Measurements from ENCODE around the gene COLEC12. TPM values are rescaled to one million over a fixed set of nuclear protein-coding genes. Genes with fewer than 3 reads are reported as not detected.
"Not testable (repeated sequence)": the region's sequence is repeated elsewhere in the genome, so short reads cannot be mapped to it uniquely, and the experiment has no call there.

The COLEC12 gene
- total and polyA plus RNA-seq, 2 experiments from 2014 or later = 23.2 to 28.3 TPM

GRCh38 chr18:292271-292670 lies 208.2 kb downstream of the COLEC12 start:
- Histone ChIP-seq H3K9me3 (ENCODE audit: low read depth) (no peaks in the 10 kb centered on the region), H2AFZ (no peak overlapping the region), H3K27me3 (no peaks in the 10 kb centered on the region), H3K4me3 (no peak overlapping the region), H3K4me2 (no peak overlapping the region), H3K79me2 (no peaks in the 10 kb centered on the region), H3K27ac (no peak overlapping the region), H3K9me2 (replicated peaks; ENCODE audit: insufficient read depth) (no peaks in the 10 kb centered on the region), H3K36me3 (replicated peaks; ENCODE audit: insufficient read depth, low read depth) (no peaks in the 10 kb centered on the region), H3K4me1 (ENCODE audit: insufficient read depth) (no peaks in the 10 kb centered on the region), H4K20me1 (ENCODE audit: insufficient read depth, poor library complexity, severe bottlenecking) (no peaks in the 10 kb centered on the region)
- no peak for TF ChIP-seq CTCF (IDR thresholded peaks at IDR 0.05; ENCODE audit: poor library complexity)
- TF ChIP-seq EZH2 (IDR thresholded peaks at IDR 0.05; ENCODE audit: borderline replicate concordance) = no peak
- no peak for TF ChIP-seq EZH2phosphoT487 (IDR thresholded peaks at IDR 0.05; ENCODE audit: low read depth, severe bottlenecking, unreplicated experiment)
- WGBS (ENCODE audit: low lambda C conversion rate, missing lambda C conversion rate) = 66% methylated on average over 3 of the region's 3 CpGs
- DNase-seq (ENCODE audit: low spot score) = no peak

- H3K36me3 ChIP-seq (replicated peaks; ENCODE audit: insufficient read depth, low read depth); H2AFZ ChIP-seq; H3K4me2 ChIP-seq; H3K4me3 ChIP-seq; H4K20me1 ChIP-seq (ENCODE audit: insufficient read depth, poor library complexity, severe bottlenecking); H3K4me1 ChIP-seq (ENCODE audit: insufficient read depth); DNase-seq (ENCODE audit: low spot score); H3K9me3 ChIP-seq (ENCODE audit: low read depth); H3K27me3 ChIP-seq; H3K9me2 ChIP-seq (replicated peaks; ENCODE audit: insufficient read depth); H3K79me2 ChIP-seq; H3K27ac ChIP-seq: not testable (repeated sequence)
- WGBS (ENCODE audit: low lambda C conversion rate, missing lambda C conversion rate) = 82% methylated on average over 4 of the region's 4 CpGs
These were observed 210.5 kb downstream of the COLEC12 start for GRCh38 chr18:289970-290369.

GRCh38 chr18:289026-289425 lies 211.5 kb downstream of the COLEC12 start:
- Histone ChIP-seq H3K4me2 (no peak overlapping the region), H3K79me2 (no peaks in the 10 kb centered on the region), H3K9me3 (ENCODE audit: low read depth) (no peaks in the 10 kb centered on the region)

More at GRCh38 chr18:289026-289425, 211.5 kb downstream of the COLEC12 start:
- H3K27ac ChIP-seq = no peak overlapping the region
- no peaks in the 10 kb centered on the region for H3K4me1 ChIP-seq (ENCODE audit: insufficient read depth)
- no peak overlapping the region for H3K4me3 ChIP-seq
- H2AFZ ChIP-seq = no peak overlapping the region
- TF ChIP-seq CTCF (IDR thresholded peaks at IDR 0.05; ENCODE audit: poor library complexity) (no peak), EZH2 (IDR thresholded peaks at IDR 0.05; ENCODE audit: borderline replicate concordance) (no peak), EZH2phosphoT487 (IDR thresholded peaks at IDR 0.05; ENCODE audit: low read depth, severe bottlenecking, unreplicated experiment) (no peak)
- H3K27me3 ChIP-seq = no peaks in the 10 kb centered on the region
- DNase-seq (ENCODE audit: low spot score) = no peak
- 40% methylated on average over 1 of the region's 1 CpG for WGBS (ENCODE audit: low lambda C conversion rate, missing lambda C conversion rate)
- H3K36me3 ChIP-seq (replicated peaks; ENCODE audit: insufficient read depth, low read depth) = no peaks in the 10 kb centered on the region
- H4K20me1 ChIP-seq (ENCODE audit: insufficient read depth, poor library complexity, severe bottlenecking) = no peaks in the 10 kb centered on the region
- H3K9me2 ChIP-seq (replicated peaks; ENCODE audit: insufficient read depth) = no peaks in the 10 kb centered on the region
